ES-I3 (cell line): ENCODE data around the gene DPEP3.
"Not testable (repeated sequence)": the region's sequence is repeated elsewhere in the genome, so short reads cannot be mapped to it uniquely, and the experiment has no call there.

ENCODE experiments used
- H3K36me3 ChIP-seq: 2 replicates; pipeline ENCODE4 v1.6.1; 2013; ENCODE audit warnings: mild to moderate bottlenecking, low read length, control low read depth, moderate library complexity; ENCODE audit not compliant: insufficient read depth
- H3K4me1 ChIP-seq: 2 replicates; pipeline ENCODE4 v1.6.1; 2013; ENCODE audit warnings: mild to moderate bottlenecking, control low read depth, low read length; ENCODE audit not compliant: insufficient read depth
- H3K9ac ChIP-seq: 2 replicates; pipeline ENCODE4 v1.6.1; 2013; ENCODE audit warnings: low read depth, mild to moderate bottlenecking, low read length, moderate library complexity
- H3K9me3 ChIP-seq: 2 replicates; pipeline ENCODE4 v1.6.1; 2013; ENCODE audit warnings: mild to moderate bottlenecking, low read length, moderate library complexity; ENCODE audit not compliant: control insufficient read depth, insufficient read depth

DPEP3 gene

GRCh38 chr16:67986949-67987348 is 6.7 kb upstream of the DPEP3 start:
- no peaks in the 10 kb centered on the region for H3K36me3 ChIP-seq
- H3K9ac ChIP-seq: no peak overlapping the region
- peaks cover 4% of the 10 kb centered on the region for H3K4me1 ChIP-seq
- no peaks in the 10 kb centered on the region for H3K9me3 ChIP-seq

GRCh38 chr16:67982011-67982696 is 1.9 kb upstream of the DPEP3 start:
- H3K9me3 ChIP-seq: no peaks in the 10 kb centered on the region
- no peaks in the 10 kb centered on the region for H3K36me3 ChIP-seq
- H3K9ac ChIP-seq: no peak overlapping the region
- peaks cover 4% of the 10 kb centered on the region for H3K4me1 ChIP-seq

DNA sequence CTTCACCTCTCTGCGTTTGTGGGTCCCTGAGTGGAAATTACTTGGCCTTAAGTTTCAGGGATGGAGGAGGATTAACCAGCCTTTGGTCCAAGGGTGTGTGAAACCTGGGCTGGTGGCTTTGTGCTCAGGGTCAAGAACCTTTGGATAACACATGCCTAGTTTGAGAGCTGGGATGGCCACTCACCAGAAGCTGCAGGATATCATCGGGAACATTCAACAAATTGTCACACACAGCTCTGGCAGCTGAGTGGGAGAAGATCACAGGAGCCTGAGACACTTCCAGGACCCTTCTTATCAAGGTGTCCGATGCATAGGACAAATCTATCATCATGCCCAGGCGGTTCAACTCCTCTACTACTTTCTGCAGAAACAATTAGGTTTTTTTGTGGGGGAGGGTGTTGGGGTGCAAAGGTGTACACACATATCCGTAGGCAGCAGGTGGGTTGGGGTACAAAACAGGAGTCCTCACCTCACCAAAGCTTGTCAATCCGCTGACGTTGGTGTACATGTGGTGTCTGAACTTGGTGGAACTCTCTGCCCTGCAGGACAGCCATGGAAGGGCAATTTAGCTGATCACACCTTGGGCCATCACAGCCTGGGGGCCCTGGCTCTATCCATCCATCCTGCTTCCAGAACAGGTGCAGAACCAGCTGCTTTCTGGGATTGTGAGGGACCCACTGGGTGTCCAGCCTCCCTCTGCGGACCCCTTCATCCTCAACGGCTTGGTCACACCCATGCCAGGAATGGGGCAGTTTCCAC is 2.7 kb downstream of the DPEP3 start:
- H3K9me3 ChIP-seq: no peaks in the 10 kb centered on the region
- no peak overlapping the region for H3K9ac ChIP-seq
- no peaks in the 10 kb centered on the region for H3K36me3 ChIP-seq
- H3K4me1 ChIP-seq: no peaks in the 10 kb centered on the region

GRCh38 chr16:67977005-67977404 is 3.3 kb downstream of the DPEP3 start:
- Histone ChIP-seq H3K36me3 (no peaks in the 10 kb centered on the region), H3K9me3 (no peaks in the 10 kb centered on the region), H3K4me1 (no peaks in the 10 kb centered on the region), H3K9ac (no peak overlapping the region)

GRCh38 chr16:67976205-67976604 is 4.1 kb downstream of the DPEP3 start:
- Histone ChIP-seq H3K4me1 (no peaks in the 10 kb centered on the region), H3K9me3 (no peaks in the 10 kb centered on the region), H3K36me3 (no peaks in the 10 kb centered on the region), H3K9ac (no peak overlapping the region)

DNA sequence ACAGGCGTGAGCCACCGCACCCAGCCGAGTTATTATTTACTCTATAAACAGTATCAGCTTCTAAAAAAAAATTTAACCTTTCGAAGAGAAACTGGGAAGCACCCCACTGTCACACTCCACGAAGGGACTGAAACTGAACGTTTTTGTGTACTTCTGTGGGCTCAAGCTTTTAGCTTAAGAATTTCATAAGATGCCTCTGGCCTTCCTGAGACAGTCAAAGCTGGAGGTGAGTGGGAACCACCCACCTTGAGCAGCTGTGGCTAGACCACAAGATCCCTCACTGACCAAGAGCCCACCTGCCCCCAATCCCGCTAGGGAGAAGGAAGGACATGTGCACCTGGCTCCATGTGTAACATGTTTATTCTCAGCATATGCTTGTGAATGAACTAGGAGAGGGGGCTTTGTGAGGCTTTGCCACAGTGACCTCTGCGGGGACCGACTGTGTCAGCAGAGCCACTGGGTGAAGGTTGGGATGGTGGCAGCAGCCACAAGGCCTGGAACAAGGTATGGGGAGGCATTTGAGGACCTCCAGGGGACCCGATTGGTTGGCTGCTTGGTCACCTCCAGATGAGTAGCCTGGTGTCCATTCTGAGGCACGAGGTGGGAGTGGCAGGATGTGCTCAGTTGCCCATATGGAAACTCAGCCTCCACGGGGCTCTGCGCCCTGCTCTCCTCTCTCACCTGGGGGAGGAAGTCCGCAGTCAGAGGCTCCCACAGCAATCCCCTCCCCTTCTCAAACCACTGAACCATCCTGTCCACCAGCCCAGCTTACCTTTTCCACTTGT is 4.8 kb downstream of the DPEP3 start:
- no peaks in the 10 kb centered on the region for H3K4me1 ChIP-seq
- H3K9me3 ChIP-seq: no peaks in the 10 kb centered on the region
- H3K36me3 ChIP-seq: no peaks in the 10 kb centered on the region
- no peak overlapping the region for H3K9ac ChIP-seq

GRCh38 chr16:67972285-67972684 is 8.0 kb downstream of the DPEP3 start:
- H3K36me3 ChIP-seq, H3K9ac ChIP-seq, H3K9me3 ChIP-seq, H3K4me1 ChIP-seq: not testable (repeated sequence)

DNA sequence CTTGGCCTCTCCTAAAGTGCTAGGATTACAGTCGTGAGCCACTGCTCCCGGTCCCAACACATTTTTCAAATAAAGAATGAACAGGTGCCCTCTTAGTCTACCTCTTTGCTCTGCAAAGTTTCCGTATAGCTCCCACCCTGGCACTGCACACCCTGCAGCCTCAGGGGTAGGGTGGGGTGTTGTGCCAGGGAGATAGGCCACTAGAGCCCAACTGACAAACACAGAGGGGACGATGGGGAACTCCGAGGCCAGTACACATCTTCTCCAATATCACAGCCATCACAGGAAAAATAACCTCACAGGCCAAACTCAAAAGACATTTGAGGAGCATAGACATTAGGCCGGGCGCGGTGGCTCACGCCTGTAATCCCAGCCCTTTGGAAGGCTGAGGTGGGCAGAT is 9.2 kb downstream of the DPEP3 start:
- no peaks in the 10 kb centered on the region for H3K9me3 ChIP-seq
- H3K4me1 ChIP-seq: peaks cover 10% of the 10 kb centered on the region; the same call in 1 of the 2 replicates
- H3K9ac ChIP-seq: no peak overlapping the region
- H3K36me3 ChIP-seq: 0 out of 2 replicates have a peak, but pooled peaks cover under 1% of the 10 kb centered on the region

- Histone ChIP-seq H3K36me3 (peaks cover 14% of the 10 kb centered on the region), H3K9me3 (no peaks in the 10 kb centered on the region), H3K4me1 (peaks cover 26% of the 10 kb centered on the region), H3K9ac (peak overlapping the region; percentile 76)
Measured at GRCh38 chr16:67969254-67970039, 10.9 kb downstream of the DPEP3 start.

- Histone ChIP-seq H3K4me1 (peaks cover 31% of the 10 kb centered on the region), H3K9ac (peak within 1 kb of the TSS; percentile 76), H3K36me3 (peaks cover 14% of the 10 kb centered on the region), H3K9me3 (no peaks in the 10 kb centered on the region)
Measured at GRCh38 chr16:67968400-67969253, 11.7 kb downstream of the DPEP3 start, which contains the start of gene SLC12A4. SLC12A4 (minus strand) TSS chr16:67968637; CDS start chr16:67968553, 84 bp downstream.

- Histone ChIP-seq H3K36me3 (peaks cover 15% of the 10 kb centered on the region), H3K9me3 (no peaks in the 10 kb centered on the region), H3K4me1 (peaks cover 31% of the 10 kb centered on the region), H3K9ac (peak overlapping the region; percentile 76)
Measured at GRCh38 chr16:67967958-67968399, 12.3 kb downstream of the DPEP3 start.

- peaks cover 21% of the 10 kb centered on the region for H3K36me3 ChIP-seq
- peaks cover 31% of the 10 kb centered on the region for H3K4me1 ChIP-seq
- no peaks in the 10 kb centered on the region for H3K9me3 ChIP-seq
- peak overlapping the region; percentile 76 for H3K9ac ChIP-seq
Measured at GRCh38 chr16:67967183-67967957, 12.9 kb downstream of the DPEP3 start.
